GM18873 (cell line): ENCODE data around the gene ERC2.

Experiments used
- ATAC-seq: cut with Tn5 transposase; IDR thresholded peaks from one replicate; pipeline ENCODE4 v1.9.1; 2021; ENCODE audit warnings: mild to moderate bottlenecking, moderate library complexity, moderate number of reproducible peaks; ENCODE audit not compliant: unreplicated experiment, low FRiP score

The ERC2 gene

GRCh38 chr3:55483196-55484095 lies 984.8 kb downstream of the ERC2 start:
- no peak for ATAC-seq

GRCh38 chr3:55482496-55483195 lies 985.6 kb downstream of the ERC2 start:
- no peak for ATAC-seq

GRCh38 chr3:55481744-55482495 lies 986.3 kb downstream of the ERC2 start:
- no peak for ATAC-seq

GRCh38 chr3:55480911-55481743 lies 987.1 kb downstream of the ERC2 start:
- no peak for ATAC-seq

- no peak for ATAC-seq
Observed at GRCh38 chr3:55477306-55478303, 990.7 kb downstream of the ERC2 start.

GRCh38 chr3:55476515-55476914 lies 991.8 kb downstream of the ERC2 start:
- ATAC-seq, result no peak

GRCh38 chr3:55474213-55474632 lies 994.0 kb downstream of the ERC2 start:
- no peak for ATAC-seq

GRCh38 chr3:55473788-55474187 lies 994.5 kb downstream of the ERC2 start:
- no peak for ATAC-seq

GRCh38 chr3:55471522-55472280 lies 996.6 kb downstream of the ERC2 start:
- no peak for ATAC-seq

GRCh38 chr3:55471084-55471483 lies 997.2 kb downstream of the ERC2 start:
- ATAC-seq, result no peak

GRCh38 chr3:55469957-55470526 lies 998.2 kb downstream of the ERC2 start:
- ATAC-seq, result no peak

GRCh38 chr3:55468251-55468650 lies 1000.0 kb downstream of the ERC2 start:
- ATAC-seq, result no peak

- no peak for ATAC-seq
Observed at GRCh38 chr3:55467099-55467498, 1001.2 kb downstream of the ERC2 start.

GRCh38 chr3:55466526-55466925 lies 1001.7 kb downstream of the ERC2 start:
- ATAC-seq, result no peak

- no peak for ATAC-seq
Observed at GRCh38 chr3:55461896-55462295, 1006.4 kb downstream of the ERC2 start.

GRCh38 chr3:55459838-55460237 lies 1008.4 kb downstream of the ERC2 start:
- no peak for ATAC-seq
